GM12801 (cell line): ENCODE data around the gene COL5A2.

Source experiments
- TF ChIP-seq, protein P1 (sequence below): IDR thresholded peaks from one replicate; pipeline ENCODE4 v1.5.1; 2011; ENCODE audit warnings: control low read depth; ENCODE audit not compliant: insufficient read length; ENCODE audit errors: extremely low read depth

COL5A2 gene

DNA sequence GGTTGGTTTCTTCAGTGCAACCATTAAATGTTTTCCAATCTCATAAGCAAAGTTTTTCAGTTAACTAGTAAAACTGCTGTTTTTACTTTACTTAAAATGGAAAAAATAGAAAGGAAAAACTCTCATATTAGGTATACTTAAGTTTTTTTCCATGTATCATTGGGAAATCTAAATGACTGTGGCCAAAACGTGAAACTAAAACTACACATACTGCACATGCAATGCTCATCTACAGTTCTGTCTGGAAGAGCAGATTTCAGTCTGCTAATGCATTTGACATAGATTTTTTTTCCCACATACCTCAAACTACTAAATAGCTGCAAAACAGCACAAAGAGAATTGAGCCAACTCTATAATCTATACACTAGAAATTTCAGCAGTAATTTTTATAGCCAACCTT is 62.6 kb downstream of the COL5A2 start:
- TF ChIP-seq, protein P1, sequence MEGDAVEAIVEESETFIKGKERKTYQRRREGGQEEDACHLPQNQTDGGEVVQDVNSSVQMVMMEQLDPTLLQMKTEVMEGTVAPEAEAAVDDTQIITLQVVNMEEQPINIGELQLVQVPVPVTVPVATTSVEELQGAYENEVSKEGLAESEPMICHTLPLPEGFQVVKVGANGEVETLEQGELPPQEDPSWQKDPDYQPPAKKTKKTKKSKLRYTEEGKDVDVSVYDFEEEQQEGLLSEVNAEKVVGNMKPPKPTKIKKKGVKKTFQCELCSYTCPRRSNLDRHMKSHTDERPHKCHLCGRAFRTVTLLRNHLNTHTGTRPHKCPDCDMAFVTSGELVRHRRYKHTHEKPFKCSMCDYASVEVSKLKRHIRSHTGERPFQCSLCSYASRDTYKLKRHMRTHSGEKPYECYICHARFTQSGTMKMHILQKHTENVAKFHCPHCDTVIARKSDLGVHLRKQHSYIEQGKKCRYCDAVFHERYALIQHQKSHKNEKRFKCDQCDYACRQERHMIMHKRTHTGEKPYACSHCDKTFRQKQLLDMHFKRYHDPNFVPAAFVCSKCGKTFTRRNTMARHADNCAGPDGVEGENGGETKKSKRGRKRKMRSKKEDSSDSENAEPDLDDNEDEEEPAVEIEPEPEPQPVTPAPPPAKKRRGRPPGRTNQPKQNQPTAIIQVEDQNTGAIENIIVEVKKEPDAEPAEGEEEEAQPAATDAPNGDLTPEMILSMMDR: no peak

DNA sequence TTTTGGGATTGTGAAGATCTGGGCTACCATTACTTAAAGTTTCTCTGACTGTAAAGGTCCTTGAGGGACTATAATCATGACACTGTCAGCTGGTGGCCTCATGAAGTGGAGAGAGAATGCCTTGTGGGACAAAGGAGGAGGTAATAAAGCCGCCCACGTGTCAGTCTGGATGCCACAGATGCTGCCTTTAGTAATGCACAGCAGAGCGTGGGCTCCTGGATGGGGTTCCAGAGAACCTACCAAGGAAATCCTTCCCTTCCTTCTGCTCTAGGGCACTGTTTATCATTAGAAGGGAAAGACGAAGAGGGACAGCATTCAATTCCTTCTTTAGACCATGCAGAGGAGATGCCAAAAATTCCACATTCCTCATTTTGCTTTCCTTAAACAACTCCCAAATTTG is 63.5 kb downstream of the COL5A2 start:
- TF ChIP-seq, protein P1: no peak

DNA sequence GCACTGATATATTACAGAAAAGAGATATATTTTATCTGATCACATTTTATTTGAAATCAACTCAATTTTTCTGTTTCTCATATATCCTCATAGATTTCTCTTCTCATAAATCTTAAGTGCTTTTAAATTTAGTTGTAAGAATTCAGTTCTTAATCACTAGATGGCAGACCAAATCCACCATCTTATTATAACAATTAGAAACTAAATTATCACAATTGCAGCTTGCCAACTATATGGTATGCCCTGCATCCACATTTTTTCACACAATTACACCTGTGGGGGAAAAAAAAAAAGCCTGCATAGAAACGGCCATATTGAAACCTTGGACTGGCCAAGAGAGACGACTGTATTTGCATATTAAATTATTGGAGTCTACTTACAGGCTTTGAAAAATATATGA is 64.4 kb downstream of the COL5A2 start:
- TF ChIP-seq, protein P1: no peak

DNA sequence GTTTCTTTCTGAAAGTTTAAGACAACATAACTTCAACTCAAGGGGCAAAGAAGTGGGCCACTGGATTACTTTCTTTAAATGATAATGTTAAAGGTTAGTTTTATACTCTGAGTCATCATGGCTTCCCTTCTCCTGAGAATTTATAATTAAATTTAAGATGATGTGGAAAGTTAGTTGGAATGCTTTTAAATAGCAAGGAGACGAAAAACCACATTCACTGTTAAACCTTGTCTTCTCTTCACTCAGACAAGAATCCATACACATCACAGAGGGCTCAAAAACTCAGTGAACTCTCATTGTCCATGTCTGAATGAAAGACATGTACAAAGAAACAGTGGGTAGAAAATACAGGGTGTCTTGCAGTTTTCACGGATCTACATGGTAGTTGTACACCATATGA is 65.6 kb downstream of the COL5A2 start:
- TF ChIP-seq, protein P1: no peak

DNA sequence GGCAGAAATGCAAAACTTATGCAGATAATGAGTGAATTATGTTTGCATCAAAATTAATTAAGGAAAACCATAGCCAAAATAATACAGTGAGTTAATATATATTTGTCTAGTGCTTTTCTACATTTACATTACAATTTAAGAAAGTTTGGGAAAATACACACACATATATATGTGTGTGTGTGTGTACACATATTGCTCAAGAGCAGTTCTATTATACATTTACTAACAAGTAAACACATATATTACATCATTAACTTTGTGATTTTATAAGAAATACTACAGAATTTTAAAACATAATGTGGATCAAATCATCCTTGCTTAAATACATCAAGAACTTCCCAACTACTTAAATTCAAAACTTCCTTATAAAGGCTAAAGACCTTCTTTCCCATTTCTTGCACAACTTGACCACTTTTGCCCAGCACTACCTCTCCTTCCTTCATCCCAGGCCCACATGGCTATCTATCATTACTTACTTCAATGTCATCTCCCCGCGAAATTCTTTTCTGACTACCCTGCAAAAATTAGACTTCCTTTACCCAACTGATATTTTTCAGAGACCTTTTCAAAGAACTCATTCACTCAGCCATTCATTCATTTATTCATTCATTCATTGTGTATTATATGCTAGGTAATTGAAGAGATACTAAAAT is 68.4 kb downstream of the COL5A2 start:
- TF ChIP-seq, protein P1: no peak

DNA sequence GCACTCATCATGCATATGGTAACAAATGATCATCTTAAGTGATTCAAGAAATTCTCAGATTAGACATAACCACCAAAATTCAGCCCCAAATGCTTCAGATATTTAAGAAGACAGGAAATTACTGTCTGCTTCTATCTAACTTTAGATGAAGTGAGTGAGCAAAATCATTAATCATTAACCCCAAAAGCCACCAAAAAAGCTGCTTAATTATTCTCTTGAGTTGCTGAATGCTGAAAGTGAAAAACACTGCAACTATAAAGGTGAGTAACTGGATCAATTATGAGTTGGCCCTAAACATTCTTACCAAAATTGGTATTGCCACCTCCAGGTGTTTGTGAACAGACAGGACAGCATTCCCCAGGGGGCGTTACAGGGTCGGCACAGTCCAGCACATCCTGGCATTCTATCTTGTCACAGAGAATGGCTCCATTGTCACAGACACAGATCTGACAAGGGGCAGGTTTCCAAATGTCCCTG is 69.6 kb downstream of the COL5A2 start:
- TF ChIP-seq, protein P1: no peak

DNA sequence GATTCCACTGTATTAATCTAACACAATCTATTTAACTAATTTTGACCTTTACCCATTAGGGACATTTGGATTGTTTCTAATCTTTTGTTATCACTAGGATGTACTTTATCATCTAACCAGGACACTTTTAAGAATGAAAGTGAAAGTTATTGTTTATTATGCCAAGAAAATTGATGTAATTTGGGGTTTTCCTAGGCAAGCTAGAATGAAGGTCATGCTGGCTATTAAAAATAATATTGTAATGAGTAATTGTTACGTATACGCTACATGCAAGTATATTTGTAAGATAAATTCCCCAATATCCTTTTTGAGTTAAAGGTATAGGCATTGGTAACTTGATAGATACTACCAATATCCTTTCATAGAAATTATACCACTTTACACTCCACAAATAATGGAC is 74.6 kb downstream of the COL5A2 start:
- TF ChIP-seq, protein P1: no peak

DNA sequence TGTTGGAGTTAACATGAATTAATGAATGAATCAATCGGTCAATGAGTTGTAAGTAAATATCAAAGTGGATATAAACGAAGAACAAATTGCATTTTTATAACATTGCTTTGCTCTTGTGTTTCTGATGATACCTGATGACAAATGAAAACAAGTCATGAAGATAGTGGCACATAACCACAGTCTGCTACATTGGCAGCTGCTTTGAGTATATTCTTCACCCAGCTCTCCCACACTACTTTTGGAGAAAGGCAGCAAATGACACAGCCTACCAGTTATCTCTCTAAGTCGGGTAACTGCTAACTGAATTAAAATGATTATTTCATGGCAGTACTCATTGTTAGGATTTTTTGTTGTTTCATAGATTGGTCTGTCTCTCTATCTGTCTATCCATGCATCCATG is 76.8 kb downstream of the COL5A2 start:
- TF ChIP-seq, protein P1: no peak
